ENCODE results near the gene SHKBP1.

GRCh38 chr19:40567750-40568494 is 8.8 kb upstream of the SHKBP1 start:
- TF ChIP-seq MEIS1 (CRISPR knock-in tag; IDR thresholded peaks at IDR 0.05; ENCODE audit: borderline replicate concordance) (no peak), CTCF (tag by site-specific recombination; IDR thresholded peaks at IDR 0.05) (no peak), YY1 (tag by site-specific recombination; IDR thresholded peaks at IDR 0.05) (no peak), ZNF302 (tag by site-specific recombination; IDR thresholded peaks at IDR 0.05; ENCODE audit: low read depth) (no peak), ZNF561 (tag by site-specific recombination; IDR thresholded peaks at IDR 0.05; ENCODE audit: borderline replicate concordance) (no peak), KLF16 (tag by site-specific recombination; IDR thresholded peaks at IDR 0.05) (no peak), ZNF114 (tag by site-specific recombination; IDR thresholded peaks at IDR 0.05) (no peak), KLF9 (tag by site-specific recombination; IDR thresholded peaks at IDR 0.05; ENCODE audit: low read depth) (no peak), ZSCAN30 (tag by site-specific recombination; IDR thresholded peaks at IDR 0.05) (no peak), RBAK (tag by site-specific recombination; IDR thresholded peaks at IDR 0.05) (no peak), ZNF248 (tag by site-specific recombination; IDR thresholded peaks at IDR 0.05) (no peak)
- TF ChIP-seq, protein P1, sequence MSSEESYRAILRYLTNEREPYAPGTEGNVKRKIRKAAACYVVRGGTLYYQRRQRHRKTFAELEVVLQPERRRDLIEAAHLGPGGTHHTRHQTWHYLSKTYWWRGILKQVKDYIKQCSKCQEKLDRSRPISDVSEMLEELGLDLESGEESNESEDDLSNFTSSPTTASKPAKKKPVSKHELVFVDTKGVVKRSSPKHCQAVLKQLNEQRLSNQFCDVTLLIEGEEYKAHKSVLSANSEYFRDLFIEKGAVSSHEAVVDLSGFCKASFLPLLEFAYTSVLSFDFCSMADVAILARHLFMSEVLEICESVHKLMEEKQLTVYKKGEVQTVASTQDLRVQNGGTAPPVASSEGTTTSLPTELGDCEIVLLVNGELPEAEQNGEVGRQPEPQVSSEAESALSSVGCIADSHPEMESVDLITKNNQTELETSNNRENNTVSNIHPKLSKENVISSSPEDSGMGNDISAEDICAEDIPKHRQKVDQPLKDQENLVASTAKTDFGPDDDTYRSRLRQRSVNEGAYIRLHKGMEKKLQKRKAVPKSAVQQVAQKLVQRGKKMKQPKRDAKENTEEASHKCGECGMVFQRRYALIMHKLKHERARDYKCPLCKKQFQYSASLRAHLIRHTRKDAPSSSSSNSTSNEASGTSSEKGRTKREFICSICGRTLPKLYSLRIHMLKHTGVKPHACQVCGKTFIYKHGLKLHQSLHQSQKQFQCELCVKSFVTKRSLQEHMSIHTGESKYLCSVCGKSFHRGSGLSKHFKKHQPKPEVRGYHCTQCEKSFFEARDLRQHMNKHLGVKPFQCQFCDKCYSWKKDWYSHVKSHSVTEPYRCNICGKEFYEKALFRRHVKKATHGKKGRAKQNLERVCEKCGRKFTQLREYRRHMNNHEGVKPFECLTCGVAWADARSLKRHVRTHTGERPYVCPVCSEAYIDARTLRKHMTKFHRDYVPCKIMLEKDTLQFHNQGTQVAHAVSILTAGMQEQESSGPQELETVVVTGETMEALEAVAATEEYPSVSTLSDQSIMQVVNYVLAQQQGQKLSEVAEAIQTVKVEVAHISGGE (tag by site-specific recombination; conservative IDR thresholded peaks at IDR 0.05; ENCODE audit: low read depth), result no peak
